Prostate gland (tissue), 2 donors: Measurements from ENCODE around the gene SEMA3G.

ENCODE experiments used
- CTCF ChIP-seq, 4 experiments: fragments of 200-600 bp in 2 of 4; fragments of 450-650 bp in 2 of 4; sonication (generic) in 2 of 4; IDR thresholded peaks; 1 replicate in 3 of 4; 2 replicates in 1 of 4; pipeline ENCODE4 v1.5.1; 2016 to 2019; ENCODE audit warnings: antibody characterized with exemption in 4 of 4, mild to moderate bottlenecking in 2 of 4, moderate library complexity in 2 of 4
- POLR2A ChIP-seq: fragments of 450-650 bp; IDR thresholded peaks from one replicate; pipeline ENCODE4 v1.6.1; 2016; ENCODE audit warnings: antibody characterized with exemption, mild to moderate bottlenecking
- POLR2AphosphoS5 ChIP-seq: sonication (generic); formaldehyde crosslinking; IDR thresholded peaks from one replicate; pipeline ENCODE4 v1.6.1; 2017; ENCODE audit warnings: antibody characterized with exemption

DNA sequence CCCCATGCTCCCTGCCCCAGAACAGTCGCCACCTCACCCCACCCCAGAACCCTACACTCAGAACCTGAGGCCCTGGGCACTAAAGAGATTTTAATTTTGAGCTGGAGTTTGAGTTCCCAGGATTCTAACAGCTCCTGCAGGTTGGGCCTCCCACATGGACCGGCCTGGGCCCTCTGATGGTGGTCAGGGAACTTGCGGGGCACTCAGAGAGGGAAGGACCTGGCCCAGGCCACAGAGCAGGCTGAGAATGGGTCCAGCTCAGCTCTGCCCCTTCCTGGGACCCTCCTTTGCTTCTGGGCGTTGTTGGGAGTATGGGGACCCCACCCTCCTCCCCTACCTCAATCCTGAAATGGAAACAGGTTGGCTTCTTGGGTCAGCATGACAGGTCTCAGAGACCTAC is 1.1 kb upstream of the SEMA3G start:
- TF ChIP-seq CTCF (IDR thresholded peaks at IDR 0.05) (no peak), POLR2A (no peak), POLR2AphosphoS5 (no peak)
